ENCODE results near the gene CSF2RB.

Gene CSF2RB

DNA sequence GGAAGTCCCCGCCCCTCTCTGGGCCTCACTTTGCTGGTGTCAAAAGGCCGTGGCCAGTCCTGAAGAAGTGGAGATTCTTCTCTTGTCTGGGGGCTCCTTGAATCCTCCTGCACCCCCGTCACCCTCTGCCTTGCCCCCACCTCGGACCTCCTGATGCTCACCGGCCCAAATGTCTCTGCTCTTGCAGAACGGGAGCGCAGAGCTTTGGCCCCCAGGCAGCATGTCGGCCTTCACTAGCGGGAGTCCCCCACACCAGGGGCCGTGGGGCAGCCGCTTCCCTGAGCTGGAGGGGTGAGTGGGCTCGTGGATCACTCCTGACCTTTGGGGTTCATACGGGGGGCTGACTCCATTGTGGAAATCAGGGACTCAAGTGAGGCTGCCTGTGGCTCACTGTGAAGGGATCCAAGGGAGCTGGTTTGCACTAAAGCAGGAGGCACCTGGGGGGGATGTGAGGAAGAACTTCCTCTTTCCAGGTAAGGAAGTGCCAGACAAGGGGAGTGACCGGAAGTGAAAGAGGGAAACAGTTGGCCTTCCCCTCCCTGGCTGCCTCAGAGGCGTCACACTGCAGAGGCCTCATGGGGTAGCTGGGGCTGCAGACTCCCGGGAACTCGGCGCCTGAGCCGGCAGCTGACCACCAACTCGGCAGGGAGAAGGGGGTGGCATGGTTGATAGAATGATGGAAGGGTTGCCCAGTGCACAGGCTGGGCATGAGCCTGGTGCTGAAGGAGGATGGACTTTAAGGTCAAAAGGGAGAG is 23.1 kb downstream of the CSF2RB start:
- DNase-seq (ENCODE audit: low read depth in 3 of 3): no peak

DNA sequence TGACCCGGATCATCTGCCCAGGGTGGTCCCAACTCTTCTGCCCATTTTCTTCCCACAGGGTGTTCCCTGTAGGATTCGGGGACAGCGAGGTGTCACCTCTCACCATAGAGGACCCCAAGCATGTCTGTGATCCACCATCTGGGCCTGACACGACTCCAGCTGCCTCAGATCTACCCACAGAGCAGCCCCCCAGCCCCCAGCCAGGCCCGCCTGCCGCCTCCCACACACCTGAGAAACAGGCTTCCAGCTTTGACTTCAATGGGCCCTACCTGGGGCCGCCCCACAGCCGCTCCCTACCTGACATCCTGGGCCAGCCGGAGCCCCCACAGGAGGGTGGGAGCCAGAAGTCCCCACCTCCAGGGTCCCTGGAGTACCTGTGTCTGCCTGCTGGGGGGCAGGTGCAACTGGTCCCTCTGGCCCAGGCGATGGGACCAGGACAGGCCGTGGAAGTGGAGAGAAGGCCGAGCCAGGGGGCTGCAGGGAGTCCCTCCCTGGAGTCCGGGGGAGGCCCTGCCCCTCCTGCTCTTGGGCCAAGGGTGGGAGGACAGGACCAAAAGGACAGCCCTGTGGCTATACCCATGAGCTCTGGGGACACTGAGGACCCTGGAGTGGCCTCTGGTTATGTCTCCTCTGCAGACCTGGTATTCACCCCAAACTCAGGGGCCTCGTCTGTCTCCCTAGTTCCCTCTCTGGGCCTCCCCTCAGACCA is 24.0 kb downstream of the CSF2RB start:
- DNase-seq (ENCODE audit: low read depth in 3 of 3): no peak

DNA sequence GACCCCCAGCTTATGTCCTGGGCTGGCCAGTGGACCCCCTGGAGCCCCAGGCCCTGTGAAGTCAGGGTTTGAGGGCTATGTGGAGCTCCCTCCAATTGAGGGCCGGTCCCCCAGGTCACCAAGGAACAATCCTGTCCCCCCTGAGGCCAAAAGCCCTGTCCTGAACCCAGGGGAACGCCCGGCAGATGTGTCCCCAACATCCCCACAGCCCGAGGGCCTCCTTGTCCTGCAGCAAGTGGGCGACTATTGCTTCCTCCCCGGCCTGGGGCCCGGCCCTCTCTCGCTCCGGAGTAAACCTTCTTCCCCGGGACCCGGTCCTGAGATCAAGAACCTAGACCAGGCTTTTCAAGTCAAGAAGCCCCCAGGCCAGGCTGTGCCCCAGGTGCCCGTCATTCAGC is 24.6 kb downstream of the CSF2RB start:
- DNase-seq (ENCODE audit: low read depth in 3 of 3): no peak

DNA sequence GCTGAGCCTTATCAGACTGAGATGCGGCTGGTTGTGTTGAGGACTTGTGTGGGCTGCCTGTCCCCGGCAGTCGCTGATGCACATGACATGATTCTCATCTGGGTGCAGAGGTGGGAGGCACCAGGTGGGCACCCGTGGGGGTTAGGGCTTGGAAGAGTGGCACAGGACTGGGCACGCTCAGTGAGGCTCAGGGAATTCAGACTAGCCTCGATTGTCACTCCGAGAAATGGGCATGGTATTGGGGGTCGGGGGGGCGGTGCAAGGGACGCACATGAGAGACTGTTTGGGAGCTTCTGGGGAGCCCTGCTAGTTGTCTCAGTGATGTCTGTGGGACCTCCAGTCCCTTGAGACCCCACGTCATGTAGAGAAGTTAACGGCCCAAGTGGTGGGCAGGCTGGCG is 25.5 kb downstream of the CSF2RB start:
- no peak for DNase-seq (ENCODE audit: low read depth in 3 of 3)

DNA sequence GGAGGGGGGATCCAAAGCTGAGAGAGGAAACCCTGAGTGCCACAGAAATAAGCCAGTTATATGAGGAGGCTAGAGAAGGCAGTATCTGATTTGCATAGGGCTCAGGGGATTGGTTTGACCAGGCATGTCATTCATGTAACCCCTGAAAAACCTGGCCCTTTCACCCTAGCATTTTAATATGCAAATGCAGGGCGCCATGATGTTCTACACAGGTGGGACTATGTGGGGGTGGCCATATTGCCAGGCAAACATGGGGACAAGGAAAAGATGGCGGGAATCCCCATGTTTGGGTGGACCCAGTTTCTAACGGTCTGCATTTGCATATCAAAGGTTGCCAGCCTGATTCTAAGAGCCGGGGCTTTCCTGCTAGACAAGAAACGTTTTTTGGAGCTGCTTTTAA is 27.2 kb downstream of the CSF2RB start:
- DNase-seq (ENCODE audit: low read depth in 3 of 3): no peak

DNA sequence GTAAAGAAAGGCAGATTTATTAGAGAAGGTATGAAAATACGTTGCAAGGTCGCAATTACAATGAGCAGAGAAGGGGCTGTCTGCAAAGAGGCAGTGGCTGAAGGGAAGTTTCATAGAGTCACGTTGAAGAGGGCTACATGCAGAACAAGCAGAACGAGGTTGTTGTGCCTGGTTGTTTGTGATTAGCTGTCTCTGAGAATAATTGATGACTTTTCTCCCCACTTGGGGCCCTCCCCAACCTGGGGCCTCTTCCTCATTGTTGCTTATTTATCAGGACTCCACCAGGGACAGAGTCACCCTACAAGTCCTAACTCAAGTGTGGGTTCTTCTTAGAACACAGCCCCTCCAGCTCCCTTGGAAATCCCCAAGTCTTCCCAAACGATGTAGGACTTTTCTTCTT is 29.1 kb downstream of the CSF2RB start:
- DNase-seq (ENCODE audit: low read depth in 3 of 3): no peak

DNA sequence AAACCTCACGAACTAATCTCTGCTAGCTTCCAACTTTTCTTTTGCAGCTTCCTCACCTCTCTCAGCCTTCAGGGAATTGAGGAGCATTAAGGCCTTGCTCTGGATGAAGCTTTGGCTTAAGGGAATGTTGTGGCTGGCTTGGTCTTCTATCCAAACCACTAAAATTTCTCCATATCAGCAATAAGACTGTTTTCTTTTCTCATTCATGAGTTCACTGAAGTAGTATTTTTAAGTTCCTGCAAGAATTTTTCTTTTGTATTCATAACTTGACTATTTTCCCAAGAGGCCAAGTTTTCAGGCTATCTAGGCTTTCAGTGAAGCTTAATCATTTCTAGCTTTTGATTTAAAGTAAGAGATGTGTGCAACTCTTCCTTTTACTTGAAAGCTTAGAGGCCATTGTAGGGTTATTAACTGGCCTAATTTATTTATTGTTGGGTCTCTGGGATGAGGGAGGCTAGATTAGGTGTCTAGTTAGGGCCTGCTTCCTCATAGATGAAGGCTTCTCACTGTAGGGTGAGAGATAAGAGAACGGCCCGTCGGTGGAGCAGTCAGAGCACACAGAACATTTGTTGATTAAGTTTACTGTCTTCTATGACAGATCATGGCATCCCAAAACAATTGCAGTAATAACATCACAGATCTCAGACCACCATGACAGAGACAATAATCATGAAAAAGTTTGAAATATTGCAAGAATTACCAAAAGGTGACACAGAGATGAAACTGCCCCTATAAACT is 33.2 kb downstream of the CSF2RB start:
- DNase-seq (ENCODE audit: low read depth in 3 of 3): no peak

DNA sequence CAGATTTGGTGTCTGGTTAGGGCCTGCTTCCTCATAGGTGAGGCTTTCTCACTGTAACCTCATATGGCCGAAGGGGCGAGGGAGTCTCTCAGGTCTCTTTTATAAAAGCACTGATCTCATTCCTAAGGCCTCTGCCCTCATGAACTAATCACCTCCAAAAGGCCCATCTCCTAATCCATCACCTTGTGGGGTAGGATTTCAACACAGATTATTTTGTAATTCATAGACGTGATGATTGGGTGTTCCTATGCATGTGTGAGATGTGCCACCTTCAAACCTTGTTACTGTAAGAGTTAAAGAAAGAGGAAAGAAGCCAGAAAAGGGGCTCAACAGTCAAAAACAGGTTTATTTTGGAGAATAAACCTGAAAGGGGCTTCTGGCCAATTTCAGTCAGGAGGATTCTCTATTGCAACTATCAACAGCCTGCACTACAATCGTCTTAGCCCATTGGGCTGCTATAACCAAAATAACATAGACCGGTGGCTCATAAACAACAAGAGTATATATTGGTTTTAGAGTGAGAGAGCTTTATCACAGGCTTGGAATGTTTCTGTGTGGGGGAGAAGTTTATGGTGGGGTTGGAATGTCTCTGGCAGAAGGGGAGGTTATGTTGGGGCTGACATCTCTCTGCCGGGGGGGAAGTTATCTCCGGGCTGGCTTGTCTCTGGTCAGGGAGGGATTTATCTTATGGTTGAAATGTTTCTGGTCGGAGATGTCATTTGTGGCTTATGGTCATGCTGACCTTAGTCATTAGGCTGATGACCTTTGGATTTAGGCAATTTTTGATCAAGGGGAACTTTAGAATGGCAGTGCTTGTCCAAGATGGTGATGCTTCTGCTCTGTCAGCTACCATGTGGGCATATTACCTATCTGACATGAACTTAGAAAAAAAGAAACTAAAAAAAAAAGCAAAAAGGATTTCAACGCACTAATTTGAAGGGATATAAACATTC is 35.1 kb downstream of the CSF2RB start:
- no peak for DNase-seq (ENCODE audit: low read depth in 3 of 3)

DNA sequence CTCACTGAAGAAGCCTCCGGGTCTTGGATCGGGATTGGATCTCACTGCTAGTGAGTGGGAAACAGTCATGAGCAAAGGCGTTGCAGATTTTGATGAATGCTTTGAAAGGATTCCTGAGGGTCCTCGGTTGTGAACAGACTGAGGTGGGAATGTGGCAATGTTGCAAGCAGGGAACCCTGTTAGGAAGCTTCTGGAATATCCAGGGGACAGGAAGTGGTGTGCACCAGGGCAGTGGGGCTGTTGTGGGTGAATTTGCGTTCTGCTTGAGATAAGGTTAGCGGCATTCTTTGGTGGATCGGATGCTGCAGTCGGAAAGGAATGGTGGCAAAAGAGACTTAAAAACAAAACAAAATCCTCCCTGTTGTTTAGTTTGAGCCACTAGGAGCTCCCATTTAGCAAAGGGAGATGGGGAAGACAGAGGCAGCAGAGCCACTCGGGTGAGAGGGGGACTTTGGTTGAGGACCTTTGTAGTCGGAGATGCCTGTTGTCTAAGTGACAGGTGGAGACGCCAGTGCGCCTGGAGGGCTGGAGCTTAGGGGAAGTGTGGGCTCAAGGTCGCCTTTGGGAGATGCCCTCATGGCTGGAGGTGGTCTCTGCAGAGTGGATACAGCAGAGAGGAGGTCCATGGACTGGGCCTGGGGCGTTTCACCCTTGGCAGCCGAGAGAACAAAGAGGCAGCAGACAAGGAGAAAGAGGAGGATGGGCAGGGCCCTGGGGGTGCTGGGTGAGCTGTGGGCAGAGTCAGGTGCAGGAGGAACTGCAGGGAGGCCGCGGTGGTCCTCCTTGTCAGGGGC is 37.6 kb downstream of the CSF2RB start:
- no peak for DNase-seq (ENCODE audit: low read depth in 3 of 3)

DNA sequence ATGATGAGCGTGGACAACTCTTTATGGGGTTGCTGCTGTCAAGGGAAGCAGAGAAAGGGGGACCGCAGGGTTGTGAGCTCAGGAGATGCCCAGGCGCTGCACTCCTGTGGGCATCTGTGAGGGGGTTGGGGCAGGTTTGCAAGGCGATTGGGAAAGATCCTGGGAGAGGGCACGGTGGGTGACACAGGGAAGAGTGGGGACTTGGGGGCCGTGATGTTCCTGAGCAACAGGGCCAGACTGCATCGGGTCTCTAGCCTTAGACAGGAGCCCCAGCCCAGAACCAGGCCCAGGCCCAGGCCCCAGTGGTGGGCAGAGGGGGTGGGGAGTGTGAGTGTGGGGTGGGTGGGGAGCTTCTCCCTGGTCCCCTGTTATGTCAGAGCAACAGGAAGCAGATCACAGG is 38.3 kb downstream of the CSF2RB start:
- no peak for DNase-seq (ENCODE audit: low read depth in 3 of 3)

DNA sequence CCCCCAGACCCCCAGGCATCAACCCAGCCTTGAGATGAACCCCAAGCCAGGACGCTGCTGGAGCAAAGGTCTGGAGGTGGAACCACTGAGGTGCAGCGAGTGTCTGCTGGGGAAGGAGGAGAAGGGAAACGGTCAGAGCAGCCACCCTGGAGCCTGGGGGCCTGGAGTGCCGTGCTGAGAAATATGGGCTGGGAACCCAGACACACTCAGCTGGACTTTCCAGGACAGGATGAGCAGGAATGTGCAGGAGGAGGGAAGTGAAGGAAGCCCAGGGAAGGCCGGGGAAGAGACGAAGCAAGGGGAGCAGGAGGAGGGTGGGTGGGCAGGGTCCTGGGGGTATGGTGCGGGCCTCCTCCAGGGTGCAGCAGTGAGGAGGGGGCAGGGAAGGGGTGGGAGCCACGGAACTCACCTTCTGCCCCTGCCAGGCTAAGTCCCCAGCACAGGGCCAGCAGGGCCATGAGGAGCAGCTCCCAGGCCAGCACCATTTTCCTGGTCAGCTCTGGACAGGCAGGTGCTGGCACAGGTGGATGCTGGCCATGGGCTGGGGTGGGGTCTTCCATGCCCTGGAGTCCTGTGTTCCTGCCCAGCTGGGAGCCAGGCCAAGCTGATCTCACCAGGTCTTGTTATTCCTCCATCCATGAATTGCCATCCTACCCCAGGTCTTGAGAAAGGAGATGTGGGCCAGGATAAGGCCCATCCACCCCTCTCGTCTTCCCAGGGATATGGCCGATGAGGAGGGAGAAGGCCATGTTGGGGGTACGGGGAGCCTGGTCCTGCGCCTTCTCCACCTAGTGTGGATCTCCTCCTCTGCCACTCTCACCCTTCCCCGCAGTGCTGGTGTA is 40.0 kb downstream of the CSF2RB start:
- no peak for DNase-seq (ENCODE audit: low read depth in 3 of 3)

DNA sequence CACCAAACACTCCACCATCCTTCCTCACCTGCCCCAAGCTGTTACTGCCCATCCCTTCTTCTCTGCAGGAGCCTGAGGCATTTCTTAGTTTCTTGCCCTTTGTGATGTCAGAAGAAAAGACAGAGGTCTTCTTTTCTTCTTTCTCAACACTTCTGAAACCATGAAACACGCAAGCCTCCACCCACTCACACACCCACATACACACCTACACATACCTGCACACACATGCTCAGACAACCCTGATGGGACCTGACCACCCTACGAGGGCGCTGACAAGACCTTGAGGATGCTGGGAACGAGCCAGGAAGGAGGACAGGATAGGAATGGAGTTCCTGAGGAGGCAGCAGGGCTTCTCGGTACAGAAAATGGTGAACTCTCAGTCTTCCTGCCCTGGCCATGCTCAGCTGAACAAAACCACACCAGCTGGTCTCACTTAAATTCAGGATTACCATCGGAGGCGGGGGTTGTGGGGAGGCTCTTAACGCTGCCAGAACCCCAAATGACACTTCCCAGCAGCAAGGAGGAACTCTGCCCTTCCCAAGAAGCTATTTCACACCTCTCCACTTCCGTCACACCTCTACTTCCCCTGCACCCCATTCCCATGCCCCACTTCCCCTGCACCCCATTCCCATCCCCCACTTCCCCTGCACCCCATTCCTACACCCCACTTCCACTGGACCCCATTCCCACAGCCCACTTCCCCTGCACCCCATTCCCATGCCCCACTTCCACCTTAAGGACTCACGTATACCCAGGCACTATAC is 41.0 kb downstream of the CSF2RB start:
- DNase-seq (ENCODE audit: low read depth in 3 of 3): no peak

DNA sequence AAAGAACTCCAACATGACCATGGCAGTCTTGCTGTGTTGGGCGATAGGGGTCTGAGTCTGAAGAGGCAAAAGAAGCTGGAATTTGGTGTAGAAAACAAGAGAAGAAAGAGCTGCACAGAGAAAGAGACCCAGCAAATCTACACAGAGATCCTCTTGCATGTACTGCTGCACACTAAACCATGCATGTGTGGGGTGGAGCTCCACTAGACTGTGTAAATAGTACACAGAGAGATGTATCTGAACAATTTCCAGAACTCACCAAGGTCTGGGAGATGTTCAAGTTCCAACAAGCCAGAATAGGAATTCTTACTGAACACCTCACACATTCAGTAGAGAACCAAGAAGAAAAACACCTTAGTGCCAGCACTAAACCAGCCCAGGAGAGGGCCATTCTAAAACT is 42.3 kb downstream of the CSF2RB start:
- no peak for DNase-seq (ENCODE audit: low read depth in 3 of 3)

DNA sequence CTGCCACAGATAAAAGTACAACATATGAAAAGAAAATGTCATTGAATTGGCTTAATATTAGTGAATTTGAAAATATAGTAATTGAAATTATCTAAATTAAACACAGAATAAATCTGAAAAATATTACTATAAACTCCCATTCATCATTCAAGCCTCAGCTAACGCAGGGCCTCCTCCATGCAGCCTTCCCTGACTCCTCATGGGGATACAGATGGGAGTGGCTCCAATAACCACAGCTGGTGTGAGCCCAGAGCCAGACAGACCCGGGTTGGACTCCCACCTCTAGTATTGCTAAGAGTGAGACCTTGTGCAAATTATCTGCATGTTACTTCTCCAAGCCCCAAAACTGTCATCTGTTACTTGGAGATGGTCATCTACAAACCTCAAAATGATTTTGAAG is 44.9 kb downstream of the CSF2RB start:
- no peak for DNase-seq (ENCODE audit: low read depth in 3 of 3)

DNA sequence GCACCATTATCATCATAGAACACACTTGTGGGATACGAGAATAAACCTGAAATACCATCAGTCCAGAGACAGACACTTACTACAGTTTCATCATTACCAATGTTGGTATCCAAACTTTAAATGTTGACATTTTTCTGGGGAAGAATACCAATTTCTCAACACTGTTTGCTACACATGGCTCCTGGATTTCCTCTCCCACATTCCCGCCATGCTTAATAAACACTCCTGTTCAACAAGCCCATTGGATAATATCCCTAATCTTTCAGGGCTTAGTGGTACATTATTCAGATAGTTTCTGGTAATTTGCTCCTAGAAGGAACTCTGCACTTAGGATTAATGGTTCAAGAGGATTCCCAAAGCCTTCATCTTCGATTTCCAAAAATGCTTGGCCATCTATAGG is 48.2 kb downstream of the CSF2RB start:
- DNase-seq (ENCODE audit: low read depth in 3 of 3): no peak

DNA sequence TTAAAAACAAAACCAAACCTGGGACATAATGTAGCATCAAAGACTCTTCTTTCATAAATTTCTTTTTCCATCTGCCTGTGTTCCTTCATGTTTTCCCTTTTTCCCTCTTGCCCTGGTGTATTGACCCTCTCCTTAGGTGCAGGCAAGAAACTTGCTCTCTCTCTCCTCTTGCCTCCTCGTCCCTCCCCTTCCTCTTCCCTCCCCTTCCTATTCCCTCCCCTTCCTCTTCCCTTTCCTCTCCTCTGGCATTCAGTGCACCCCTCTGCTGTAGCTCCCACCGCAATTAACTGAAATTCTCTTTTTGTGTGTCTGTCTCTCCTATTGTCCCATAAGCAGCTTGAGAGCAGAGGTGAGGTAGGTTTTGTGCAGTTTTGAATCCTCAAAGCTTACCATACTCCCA is 49.9 kb downstream of the CSF2RB start:
- DNase-seq (ENCODE audit: low read depth in 3 of 3): no peak

DNA sequence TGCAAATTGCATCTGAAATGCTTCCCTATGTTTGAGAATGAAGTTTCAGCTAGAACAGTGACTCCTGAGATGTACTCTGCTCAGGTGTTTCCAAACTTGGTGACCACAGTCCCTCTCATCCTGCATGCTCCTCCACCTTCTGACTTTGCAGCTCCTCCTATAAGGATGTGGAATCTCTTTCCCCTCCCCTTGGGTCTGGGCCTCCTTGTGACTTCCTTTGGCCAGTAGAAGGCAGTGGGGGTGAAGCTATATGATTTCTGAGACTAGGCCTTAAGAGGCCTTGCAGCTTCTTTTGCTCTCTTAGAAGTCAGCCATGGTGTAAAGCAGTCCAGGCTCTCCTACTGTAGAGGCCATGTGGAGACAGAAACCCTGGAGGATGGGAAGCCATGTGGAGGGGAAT is 50.7 kb downstream of the CSF2RB start:
- no peak for DNase-seq (ENCODE audit: low read depth in 3 of 3)

DNA sequence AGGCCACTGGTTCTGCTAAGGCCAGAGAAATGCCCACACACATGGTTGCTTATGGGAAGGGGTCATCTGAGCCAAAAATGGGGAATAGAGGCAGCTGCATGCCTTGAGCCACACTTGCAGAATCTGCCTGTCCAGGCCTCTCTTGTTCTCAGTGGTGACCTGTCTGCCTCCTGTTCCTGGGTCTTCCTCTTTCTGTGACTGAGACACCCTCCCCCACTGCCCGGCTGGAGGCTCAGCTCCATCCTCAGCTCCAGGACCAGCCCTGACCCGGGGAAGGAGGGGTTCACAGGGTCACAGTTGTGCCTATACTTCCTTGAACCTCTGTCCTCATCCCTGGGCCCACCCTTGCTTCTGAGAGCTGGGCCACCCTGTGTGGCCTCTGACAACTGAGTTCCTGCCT is 52.3 kb downstream of the CSF2RB start:
- DNase-seq (ENCODE audit: low read depth in 3 of 3): no peak

DNA sequence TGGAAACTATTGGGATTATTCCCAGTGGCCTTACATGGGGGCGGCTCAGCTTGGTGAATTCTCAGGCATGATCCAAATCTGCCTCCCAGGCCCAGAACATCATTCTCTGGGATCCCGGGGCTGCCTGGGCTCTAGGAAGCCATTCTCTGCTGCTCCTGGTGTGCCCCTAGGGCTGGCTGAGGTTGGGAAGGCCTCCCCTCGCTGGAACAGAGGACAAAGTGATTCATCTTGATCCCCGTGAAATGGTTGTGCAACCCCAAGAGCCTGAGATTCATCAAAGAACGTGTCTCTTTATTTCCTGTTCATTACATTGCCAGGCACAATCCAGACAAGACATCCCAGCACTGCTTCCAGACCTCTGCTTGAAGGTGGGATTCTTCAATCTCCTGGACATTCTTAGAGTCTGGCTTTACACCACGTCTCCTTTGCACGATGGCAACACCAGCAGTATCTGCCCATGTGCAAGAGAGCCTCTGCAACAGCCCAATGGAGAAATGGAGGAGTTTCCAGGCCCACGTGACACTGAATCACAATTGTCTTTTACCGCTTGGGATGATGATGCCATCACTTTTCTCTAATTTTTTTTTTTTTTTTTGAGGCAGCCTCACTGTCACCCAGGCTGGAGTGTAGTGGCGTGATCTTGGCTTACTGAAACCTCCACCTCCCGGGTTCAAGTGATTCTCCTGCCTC is 53.6 kb downstream of the CSF2RB start:
- DNase-seq (ENCODE audit: low read depth in 3 of 3): no peak
